ENCODE results near the gene RAB11FIP4. TPM values are rescaled to one million over a fixed set of nuclear protein-coding genes. Genes with fewer than 3 reads are reported as not detected.

RAB11FIP4 gene
- total RNA-seq, 2 donors from 2014 or later: 35.6 to 62.2 TPM

DNA sequence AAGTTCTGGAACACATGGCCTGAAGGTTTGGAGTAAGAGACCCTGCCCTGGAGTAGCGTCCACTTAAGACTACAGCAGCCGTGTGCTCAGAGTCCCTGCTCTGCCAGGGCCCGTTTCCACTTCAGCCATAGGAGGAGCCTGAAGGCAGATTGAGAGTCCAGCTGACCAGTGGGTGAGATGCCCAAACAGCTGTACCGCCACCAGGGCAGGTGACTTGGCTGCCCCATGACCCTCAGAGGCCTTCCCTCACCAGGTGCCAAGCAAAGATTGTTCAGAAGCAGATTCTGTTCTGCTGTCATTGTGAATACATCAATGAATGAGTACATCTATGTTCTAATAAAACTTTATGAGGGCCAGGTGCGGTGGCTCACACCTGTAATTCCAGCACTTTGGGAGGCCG lies 178.8 kb downstream of the RAB11FIP4 start:
- Mint-ChIP-seq H3K27me3 (ENCODE audit: insufficient read depth) (no peaks in the 10 kb centered on the region), H3K4me1 (peaks cover 13% of the 10 kb centered on the region), H3K27ac (no peak overlapping the region), H3K9me3 (no peaks in the 10 kb centered on the region), H3K4me3 (no peak overlapping the region), H3K36me3 (ENCODE audit: low read depth) (no peaks in the 10 kb centered on the region)
- Histone ChIP-seq H3K36me3 (ENCODE audit: control insufficient read depth, insufficient read depth, low read length) (no peaks in the 10 kb centered on the region), H3K9me3 (ENCODE audit: control insufficient read depth, low read length) (no peaks in the 10 kb centered on the region), H3K27me3 (ENCODE audit: control insufficient read depth, insufficient read depth, low read length, poor library complexity, severe bottlenecking) (no peaks in the 10 kb centered on the region), H3K9ac (ENCODE audit: extremely low read depth, low read length, poor library complexity, severe bottlenecking) (no peak overlapping the region), H3K4me3 (ENCODE audit: low read length) (no peak overlapping the region), H3K4me1 (ENCODE audit: control insufficient read depth, insufficient read depth, low read length) (no peaks in the 10 kb centered on the region), H3K27ac (ENCODE audit: low read depth, low read length) (no peak overlapping the region)
- no peak for DNase-seq
- WGBS, 2 experiments (ENCODE audit: insufficient coverage in 1 of 2, insufficient read length in 1 of 2): 93 to 94% methylated on average over 5 to 6 of the region's 6 CpGs
- TF ChIP-seq, protein P1, sequence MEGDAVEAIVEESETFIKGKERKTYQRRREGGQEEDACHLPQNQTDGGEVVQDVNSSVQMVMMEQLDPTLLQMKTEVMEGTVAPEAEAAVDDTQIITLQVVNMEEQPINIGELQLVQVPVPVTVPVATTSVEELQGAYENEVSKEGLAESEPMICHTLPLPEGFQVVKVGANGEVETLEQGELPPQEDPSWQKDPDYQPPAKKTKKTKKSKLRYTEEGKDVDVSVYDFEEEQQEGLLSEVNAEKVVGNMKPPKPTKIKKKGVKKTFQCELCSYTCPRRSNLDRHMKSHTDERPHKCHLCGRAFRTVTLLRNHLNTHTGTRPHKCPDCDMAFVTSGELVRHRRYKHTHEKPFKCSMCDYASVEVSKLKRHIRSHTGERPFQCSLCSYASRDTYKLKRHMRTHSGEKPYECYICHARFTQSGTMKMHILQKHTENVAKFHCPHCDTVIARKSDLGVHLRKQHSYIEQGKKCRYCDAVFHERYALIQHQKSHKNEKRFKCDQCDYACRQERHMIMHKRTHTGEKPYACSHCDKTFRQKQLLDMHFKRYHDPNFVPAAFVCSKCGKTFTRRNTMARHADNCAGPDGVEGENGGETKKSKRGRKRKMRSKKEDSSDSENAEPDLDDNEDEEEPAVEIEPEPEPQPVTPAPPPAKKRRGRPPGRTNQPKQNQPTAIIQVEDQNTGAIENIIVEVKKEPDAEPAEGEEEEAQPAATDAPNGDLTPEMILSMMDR (conservative IDR thresholded peaks at IDR 0.05): no peak

DNA sequence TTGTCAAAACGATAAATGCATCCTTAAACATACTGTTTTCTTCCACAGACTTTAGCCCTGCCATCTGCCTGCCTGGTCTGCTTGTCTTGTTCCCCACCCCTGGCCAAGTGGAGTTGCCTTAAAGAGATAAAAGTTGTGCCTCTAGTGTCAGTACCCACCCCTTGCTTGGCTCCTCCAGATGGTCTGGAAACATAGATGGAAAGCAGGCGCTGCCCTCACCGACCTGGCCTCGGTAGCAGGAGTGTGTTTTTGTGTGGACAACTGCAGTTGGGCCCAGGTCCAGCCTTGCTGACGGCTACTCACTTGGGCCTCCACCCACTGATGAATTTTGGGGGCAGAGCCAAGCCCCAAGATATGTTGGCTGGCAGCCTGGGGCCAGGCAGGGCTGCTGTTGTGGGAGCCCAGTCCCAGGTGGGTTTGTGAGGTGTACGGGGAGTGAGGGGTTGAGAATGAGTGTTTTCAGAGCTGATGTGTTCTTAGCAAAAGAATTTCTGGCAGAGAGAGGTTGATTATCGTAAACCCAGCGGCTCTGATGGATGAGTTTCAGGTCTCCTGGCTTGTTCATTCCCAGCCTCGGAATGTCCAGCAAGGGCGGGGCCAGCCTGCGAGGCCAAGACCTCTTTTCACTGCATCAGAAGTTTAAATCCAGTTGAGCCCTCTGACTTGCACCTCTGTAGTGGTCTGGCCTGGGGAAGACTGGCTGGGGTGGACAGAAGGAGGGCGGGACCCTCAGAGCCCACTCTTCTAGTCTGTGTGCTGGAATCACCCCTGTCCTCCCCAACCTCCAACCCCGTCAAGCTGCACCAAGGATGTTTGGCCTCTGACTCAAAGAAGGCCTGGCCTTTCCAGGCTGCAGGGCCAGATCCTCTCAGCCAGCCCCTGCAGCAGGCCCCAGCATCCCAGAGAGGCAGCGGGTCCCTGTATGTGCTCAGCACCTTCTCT lies 179.7 kb downstream of the RAB11FIP4 start:
- Histone ChIP-seq H3K9me3 (ENCODE audit: control insufficient read depth, low read length) (no peaks in the 10 kb centered on the region), H3K9ac (ENCODE audit: extremely low read depth, low read length, poor library complexity, severe bottlenecking) (no peak overlapping the region), H3K4me3 (ENCODE audit: low read length) (no peak overlapping the region), H3K4me1 (ENCODE audit: control insufficient read depth, insufficient read depth, low read length) (no peaks in the 10 kb centered on the region), H3K27me3 (ENCODE audit: control insufficient read depth, insufficient read depth, low read length, poor library complexity, severe bottlenecking) (no peaks in the 10 kb centered on the region), H3K27ac (ENCODE audit: low read depth, low read length) (no peak overlapping the region), H3K36me3 (ENCODE audit: control insufficient read depth, insufficient read depth, low read length) (no peaks in the 10 kb centered on the region)
- H3K27me3 Mint-ChIP-seq (ENCODE audit: insufficient read depth): no peaks in the 10 kb centered on the region
- no peak overlapping the region for H3K4me3 Mint-ChIP-seq
- no peaks in the 10 kb centered on the region for H3K36me3 Mint-ChIP-seq (ENCODE audit: low read depth)
- TF ChIP-seq, protein P1 (conservative IDR thresholded peaks at IDR 0.05): no peak
- peaks cover 7% of the 10 kb centered on the region for H3K4me1 Mint-ChIP-seq
- H3K9me3 Mint-ChIP-seq: no peaks in the 10 kb centered on the region
- 94 to 95% methylated on average over 8 to 14 of the region's 14 CpGs for WGBS, 2 experiments (ENCODE audit: insufficient coverage in 1 of 2, insufficient read length in 1 of 2)
- H3K27ac Mint-ChIP-seq: no peak overlapping the region
- DNase-seq: no peak

DNA sequence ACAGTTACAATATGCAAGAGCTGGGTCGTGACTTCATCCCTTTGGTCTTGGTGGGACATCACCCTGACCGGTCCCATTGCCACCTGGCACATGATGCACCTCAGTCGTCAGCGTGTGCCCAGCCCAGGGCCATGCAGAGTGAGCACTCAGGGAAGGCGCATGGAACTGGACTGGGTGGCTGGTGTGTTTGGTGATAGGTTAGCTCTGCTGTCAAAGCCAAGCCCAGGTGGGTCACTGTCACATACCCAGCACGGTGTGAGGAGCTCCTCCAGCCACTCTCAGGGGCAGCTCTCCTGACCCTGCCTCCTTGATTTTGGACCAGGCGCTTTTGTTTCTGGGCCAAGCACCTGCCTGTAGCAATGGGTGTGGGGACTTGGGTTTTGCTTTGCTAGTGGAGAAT lies 180.9 kb downstream of the RAB11FIP4 start:
- Histone ChIP-seq H3K4me1 (ENCODE audit: control insufficient read depth, insufficient read depth, low read length) (no peaks in the 10 kb centered on the region), H3K27ac (ENCODE audit: low read depth, low read length) (no peak overlapping the region), H3K9ac (ENCODE audit: extremely low read depth, low read length, poor library complexity, severe bottlenecking) (no peak overlapping the region), H3K9me3 (ENCODE audit: control insufficient read depth, low read length) (no peaks in the 10 kb centered on the region), H3K27me3 (ENCODE audit: control insufficient read depth, insufficient read depth, low read length, poor library complexity, severe bottlenecking) (no peaks in the 10 kb centered on the region), H3K36me3 (ENCODE audit: control insufficient read depth, insufficient read depth, low read length) (no peaks in the 10 kb centered on the region), H3K4me3 (ENCODE audit: low read length) (no peak overlapping the region)
- H3K4me3 Mint-ChIP-seq: no peak overlapping the region
- H3K4me1 Mint-ChIP-seq: peaks cover 7% of the 10 kb centered on the region
- H3K36me3 Mint-ChIP-seq (ENCODE audit: low read depth): no peaks in the 10 kb centered on the region
- H3K27me3 Mint-ChIP-seq (ENCODE audit: insufficient read depth): no peaks in the 10 kb centered on the region
- no peak for DNase-seq
- no peak overlapping the region for H3K27ac Mint-ChIP-seq
- H3K9me3 Mint-ChIP-seq: no peaks in the 10 kb centered on the region
- 94% methylated on average over 6 to 7 of the region's 7 CpGs for WGBS, 2 experiments (ENCODE audit: insufficient coverage in 1 of 2, insufficient read length in 1 of 2)
- TF ChIP-seq, protein P1 (conservative IDR thresholded peaks at IDR 0.05): no peak

Data from endodermal cell (in vitro differentiated cells).